HG03520 (cell line): ENCODE results near the gene SEMA5B.

ENCODE experiments used
- ATAC-seq: cut with Tn5 transposase; IDR thresholded peaks from one replicate; pipeline ENCODE4 v1.9.1; 2021; ENCODE audit warnings: mild to moderate bottlenecking, moderate library complexity; ENCODE audit not compliant: unreplicated experiment

SEMA5B gene

DNA sequence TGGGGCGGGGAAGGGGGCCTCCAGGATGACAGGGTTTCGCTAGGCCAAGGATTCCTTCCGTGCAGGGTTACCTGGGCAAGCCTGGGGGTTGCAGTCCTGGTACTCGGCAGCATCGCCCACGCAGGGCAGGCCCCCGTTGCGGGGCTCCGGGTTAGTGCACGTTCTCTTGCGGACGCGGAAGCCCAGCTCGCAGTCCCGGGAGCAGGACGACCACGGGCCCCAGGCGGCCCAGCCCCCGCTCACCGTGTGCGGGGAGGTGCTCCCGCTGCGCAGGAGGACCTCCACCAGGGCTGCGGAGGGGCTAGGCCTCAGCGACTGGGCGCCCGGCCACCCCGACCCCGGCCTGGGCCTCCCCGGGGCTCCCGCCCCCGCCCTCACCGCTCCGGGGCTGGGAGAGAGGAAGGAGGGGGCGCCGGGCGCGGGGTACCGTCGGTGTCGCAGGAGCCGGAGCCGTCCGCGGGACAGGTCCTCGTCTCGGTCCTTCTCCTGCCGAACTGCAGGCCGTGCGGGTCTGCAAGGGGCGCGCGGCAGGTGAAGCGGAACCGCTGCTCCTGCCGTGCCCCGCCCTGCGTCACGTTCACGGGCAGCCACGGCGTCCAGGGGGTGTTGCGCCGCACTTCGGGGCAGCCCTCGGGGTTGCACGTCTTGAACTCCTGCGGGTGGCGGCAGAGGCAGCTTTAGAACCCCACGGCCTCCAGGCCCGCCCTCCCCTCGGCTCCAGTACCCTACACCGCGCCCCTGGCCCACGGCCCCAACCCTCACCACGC is 114.6 kb downstream of the SEMA5B start:
- no peak for ATAC-seq

DNA sequence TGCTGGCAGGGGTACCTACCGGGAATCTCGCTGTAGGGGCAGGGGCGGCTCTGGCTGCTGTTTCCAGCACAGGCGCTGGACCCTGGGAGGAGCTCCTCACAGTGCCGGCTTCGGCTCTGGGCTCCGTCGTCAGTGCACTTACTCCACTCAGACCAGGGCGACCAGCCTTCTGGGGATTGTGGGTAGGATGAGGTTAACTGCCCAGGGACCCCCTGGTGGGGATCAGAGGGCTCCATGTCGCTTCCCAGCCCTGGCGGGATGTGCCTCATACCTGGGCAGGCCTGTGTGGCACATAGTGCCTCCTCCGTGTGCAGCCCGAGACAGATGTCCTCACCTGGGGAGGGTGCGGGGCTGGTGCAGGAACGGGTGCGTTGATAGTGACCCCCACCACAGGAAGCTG is 115.7 kb downstream of the SEMA5B start:
- no peak for ATAC-seq

DNA sequence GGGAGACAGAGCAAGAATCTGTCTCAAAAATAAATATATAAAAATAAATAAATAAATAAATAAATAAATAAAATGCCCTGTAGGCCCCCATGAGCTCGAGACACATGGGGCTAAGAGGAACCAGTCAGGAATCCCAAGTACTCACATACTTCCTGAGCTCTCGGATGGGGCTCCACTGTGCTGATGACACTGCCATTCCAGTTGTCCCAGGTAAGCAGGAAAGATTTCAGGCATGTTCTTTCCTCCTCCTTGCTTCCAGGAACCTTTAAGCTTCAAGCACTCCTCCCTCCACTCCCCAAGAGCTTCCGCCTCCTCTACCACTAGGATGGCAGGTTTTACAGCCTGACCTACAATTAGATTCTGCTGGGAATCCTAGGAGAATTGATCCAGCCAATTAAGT is 119.3 kb downstream of the SEMA5B start:
- no peak for ATAC-seq

DNA sequence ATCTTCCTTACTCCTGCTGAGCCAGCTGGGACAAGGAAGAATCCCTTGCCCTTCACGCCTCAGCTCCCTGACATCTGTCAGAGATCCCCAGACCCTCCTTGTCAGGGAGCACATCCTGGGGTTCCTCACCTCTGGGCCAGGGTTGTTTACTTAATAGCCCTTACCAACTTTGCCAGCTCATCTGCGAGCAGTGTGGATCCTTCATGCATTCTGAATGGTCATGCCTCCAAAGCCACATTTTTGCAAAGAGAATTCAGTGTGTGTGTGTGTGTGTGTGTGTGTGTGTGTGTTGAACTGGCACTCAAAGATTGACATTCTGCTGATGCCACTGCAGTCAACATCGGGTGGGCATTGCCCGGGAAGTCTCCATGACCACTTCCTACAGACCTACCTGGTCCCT is 120.1 kb downstream of the SEMA5B start:
- no peak for ATAC-seq

GRCh38 chr3:122903171-122903570 is 124.4 kb downstream of the SEMA5B start:
- no peak for ATAC-seq

- no peak for ATAC-seq
These were observed 125.2 kb downstream of the SEMA5B start for GRCh38 chr3:122902326-122902725.

DNA sequence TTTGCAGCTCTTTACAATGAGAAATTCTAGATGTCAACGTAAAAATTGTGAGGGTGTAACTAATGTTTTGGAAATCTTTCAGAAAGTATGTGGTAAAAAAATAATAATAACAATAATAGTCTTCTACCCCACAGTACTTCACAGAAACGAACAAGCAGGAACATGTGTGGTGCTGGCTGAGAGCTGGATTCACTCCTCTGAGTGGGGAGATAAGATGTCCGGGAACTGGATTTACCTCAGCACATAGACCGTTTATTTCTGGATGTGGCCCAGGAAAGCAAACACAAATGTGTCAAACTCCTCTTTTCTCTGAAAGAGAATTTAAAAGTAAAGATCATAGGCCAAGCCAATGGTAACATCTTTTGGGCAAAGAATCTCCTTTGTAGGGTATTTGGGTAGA is 129.3 kb downstream of the SEMA5B start:
- ATAC-seq: no peak

DNA sequence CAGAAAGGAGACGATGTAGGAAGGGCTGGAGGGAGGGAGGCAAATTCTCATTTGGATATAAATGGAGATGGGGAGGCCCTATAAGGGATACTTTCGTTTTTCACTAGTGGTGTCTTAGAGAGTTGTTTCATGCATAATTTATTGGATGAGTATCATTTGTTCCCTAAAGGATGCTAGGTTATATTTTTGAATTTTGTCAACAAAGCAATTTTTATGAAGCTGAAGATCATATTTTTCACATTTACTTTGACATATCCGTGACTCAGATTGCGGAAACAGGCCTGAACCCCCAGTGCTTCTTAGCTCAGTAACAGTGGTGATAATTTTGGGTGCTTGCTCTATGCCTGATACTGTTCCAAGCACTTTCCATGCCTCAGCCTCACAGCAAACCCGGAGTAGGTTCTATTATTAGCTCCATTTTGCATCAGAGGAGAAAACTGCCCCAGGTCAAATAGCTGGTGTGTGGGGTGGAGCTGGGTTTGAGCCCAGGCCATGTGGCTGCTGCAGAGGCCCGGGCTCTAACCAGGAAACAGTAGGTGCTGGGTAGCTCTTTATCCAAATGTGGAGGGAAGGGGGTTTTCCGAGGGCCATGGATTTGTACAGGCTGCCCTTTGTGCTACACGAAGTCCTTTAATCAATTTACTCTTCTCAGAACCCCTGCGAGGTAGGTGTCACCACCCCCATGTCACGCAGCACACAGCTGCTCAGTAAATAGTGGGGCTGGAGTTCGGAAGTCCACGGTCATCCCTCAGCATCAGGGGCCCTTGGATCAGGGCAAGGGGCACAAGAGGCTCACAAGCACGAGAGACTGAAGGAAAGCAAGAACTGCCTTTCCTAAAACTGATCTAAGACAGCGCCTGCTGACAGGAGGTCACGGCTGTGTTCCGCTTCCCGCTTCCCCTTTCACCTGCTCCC is 133.6 kb downstream of the SEMA5B start:
- ATAC-seq: no peak

DNA sequence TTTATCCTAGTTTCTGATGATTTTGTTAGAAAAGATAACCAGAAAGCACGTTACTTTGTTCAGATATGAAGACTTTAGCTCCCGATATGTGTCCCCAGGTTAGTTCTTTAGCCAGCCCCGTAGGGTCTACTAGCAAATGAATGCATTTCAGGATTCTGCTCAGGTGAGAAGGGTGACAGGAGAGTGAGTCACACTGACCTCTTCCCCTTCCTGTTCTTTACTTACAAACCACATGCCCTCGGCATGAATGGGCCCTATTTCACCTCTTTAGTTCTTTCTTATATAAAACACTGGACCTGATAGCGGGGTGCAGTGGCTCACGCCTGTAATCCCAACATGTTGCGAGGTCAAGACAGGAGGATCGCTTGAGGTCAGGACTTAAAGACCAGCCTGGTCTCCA is 134.3 kb downstream of the SEMA5B start:
- ATAC-seq: no peak

DNA sequence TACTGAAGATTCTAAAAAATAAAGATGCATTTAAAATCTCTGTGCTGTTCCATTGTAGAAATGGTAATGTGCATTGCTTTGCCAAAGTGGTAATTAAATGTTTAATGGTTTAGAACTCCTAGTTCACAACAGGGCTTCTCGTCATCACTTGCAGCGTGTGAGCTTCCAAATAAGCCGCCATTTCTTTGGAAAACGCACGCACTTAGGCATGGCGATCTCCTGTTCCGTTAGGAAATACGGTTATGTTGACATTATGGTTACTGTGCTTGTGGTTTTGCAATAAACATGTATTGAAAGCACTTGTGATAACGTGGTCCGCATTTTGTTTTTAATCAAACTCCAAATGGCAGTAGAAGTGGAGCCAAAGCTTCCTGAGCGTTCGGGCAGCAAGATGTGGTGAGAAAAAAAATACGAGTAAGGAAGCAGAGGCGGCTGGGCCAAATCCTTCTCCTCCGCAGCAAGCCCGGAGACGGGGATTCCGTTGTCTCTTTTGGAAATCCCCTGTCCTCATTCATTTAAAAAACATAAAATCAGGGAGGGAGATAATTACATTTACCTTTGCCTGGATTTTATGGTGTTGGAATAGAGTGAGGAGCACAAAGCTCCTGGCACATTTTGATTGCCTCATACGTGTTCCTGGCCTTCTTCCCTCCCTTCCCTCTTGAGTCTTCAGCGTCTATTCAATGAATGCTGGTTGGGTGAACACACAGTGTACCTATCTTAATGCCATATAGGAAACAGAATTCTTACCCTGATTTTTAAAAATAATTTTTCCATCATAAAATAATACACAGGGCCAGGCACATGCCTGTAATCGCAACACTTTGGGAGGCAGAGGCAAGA is 135.2 kb downstream of the SEMA5B start:
- no peak for ATAC-seq

- no peak for ATAC-seq
These were observed 136.8 kb downstream of the SEMA5B start for GRCh38 chr3:122890720-122891220.

- ATAC-seq: no peak
These were observed 137.4 kb downstream of the SEMA5B start for GRCh38 chr3:122890077-122890719.

DNA sequence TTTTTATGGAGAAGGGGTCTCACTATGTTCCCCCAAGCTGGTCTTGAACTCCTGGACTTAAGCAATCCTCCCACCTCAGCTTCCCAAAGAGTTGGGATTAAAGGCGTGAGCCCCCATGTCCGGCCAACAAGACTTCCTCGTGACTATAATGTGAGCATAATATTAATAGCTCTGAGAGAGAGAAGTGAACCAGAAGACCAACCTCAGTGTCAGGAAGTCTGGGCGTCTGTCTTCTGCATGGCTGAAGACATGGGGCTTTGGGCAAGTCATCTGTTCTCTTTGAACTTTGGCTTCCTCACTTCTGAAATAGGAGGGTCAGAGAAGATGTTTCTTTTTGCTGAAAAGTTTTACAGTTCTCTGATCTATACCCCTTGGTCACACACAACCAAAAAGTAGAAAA is 140.6 kb downstream of the SEMA5B start:
- no peak for ATAC-seq

DNA sequence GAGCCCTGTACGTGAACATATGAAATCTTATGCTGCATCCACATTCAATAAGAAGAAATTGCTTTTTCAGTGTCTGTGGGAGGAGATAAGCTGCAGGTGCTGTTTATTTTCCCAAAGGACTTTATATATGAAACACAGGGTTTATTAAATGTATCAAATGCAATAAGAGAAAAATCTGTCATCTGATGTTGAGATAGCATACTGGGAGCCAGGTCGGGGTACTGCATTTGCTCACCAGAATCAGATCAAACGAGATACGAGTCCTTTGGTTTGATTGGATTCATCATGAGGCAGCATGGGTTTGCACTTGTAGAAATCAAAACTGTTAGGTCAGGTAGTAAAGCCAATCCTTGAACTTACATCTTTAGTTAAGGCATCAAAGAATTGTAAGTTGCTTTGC is 141.3 kb downstream of the SEMA5B start:
- ATAC-seq: no peak

DNA sequence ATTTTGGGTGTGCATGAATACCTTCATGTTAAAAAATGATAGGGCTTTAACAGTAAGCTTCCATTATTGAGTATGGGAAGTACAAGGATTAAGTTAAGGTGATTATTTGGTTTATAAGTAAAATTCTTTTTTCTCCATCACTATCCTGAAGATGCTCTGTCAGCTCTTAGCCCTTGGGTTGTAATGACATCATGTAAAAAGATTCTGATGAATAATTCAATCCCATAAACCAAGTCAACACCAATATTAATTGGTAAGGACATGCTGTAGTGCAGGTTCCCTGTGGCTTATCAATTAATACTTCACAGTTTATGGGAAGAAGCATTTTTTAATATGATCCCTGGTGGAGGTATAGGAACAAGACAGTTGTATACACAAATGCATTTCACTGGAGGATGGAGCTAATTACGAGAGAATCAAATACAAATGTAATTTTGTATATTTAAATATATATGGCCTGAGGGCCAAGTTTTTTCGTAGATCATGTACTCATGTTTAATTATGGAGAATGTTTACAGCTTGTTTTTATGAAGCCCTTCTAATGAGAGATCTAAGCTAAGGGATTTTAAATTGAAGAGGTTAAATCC is 145.1 kb downstream of the SEMA5B start:
- no peak for ATAC-seq

GRCh38 chr3:122880624-122881023 is 146.9 kb downstream of the SEMA5B start:
- ATAC-seq: no peak

DNA sequence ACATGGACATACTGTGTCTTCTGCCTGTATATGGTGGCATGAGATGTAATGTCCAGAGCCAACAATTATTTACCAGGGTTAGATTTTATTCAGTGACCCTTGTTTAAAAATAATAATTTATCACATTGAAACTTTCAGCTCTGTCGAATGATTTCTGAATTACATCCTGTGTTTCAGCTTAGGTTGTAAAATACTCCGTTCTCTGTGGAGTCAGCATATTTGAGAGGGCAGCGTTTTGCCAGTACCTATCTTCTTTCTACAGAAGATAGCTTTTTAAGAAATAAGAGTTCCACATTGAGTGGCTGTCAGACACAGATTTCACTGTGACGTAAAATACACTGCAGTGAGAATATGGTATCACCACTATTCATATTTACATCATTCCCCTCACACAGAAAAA is 147.4 kb downstream of the SEMA5B start:
- no peak for ATAC-seq

- ATAC-seq: no peak
These were observed 151.9 kb downstream of the SEMA5B start for GRCh38 chr3:122875547-122876127.

- no peak for ATAC-seq
These were observed 153.6 kb downstream of the SEMA5B start for GRCh38 chr3:122873741-122874515.
